ENCODE results near the gene CDH18.

GRCh38 chr5:19930451-19930850, 57.5 kb downstream of the CDH18 start:
- TF ChIP-seq CTCF (IDR thresholded peaks at IDR 0.05; ENCODE audit: low read length): no peak
- TF ChIP-seq EZH2 (IDR thresholded peaks at IDR 0.05; ENCODE audit: borderline replicate concordance, low read length): no peak

Measured in OCI-LY1 (cell line).